ENCODE results near the gene LIF. TPM values are rescaled to one million over a fixed set of nuclear protein-coding genes. Genes with fewer than 3 reads are reported as not detected.
A peak's percentile ranks its signal among the peaks of the same experiment; 100 is the strongest.

LIF gene
- total RNA-seq, 1 donor from 2014 or later: not detected

- intact Hi-C loops (cut with DNase I): no loop called here
- DNase-seq (ENCODE audit: low spot score in 2 of 2): no peak
- TF ChIP-seq, protein P1, sequence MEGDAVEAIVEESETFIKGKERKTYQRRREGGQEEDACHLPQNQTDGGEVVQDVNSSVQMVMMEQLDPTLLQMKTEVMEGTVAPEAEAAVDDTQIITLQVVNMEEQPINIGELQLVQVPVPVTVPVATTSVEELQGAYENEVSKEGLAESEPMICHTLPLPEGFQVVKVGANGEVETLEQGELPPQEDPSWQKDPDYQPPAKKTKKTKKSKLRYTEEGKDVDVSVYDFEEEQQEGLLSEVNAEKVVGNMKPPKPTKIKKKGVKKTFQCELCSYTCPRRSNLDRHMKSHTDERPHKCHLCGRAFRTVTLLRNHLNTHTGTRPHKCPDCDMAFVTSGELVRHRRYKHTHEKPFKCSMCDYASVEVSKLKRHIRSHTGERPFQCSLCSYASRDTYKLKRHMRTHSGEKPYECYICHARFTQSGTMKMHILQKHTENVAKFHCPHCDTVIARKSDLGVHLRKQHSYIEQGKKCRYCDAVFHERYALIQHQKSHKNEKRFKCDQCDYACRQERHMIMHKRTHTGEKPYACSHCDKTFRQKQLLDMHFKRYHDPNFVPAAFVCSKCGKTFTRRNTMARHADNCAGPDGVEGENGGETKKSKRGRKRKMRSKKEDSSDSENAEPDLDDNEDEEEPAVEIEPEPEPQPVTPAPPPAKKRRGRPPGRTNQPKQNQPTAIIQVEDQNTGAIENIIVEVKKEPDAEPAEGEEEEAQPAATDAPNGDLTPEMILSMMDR (IDR thresholded peaks at IDR 0.05): no peak
- H3K27ac ChIP-seq: no peak overlapping the region
- no peaks in the 10 kb centered on the region for H3K9me3 ChIP-seq
- H3K4me3 ChIP-seq: no peak overlapping the region
- H3K27me3 ChIP-seq: peaks cover 3% of the 10 kb centered on the region
- no peaks in the 10 kb centered on the region for H3K36me3 ChIP-seq
- peaks cover 0 to 12% of the 10 kb centered on the region in 2 donors for H3K4me1 ChIP-seq
Measured at GRCh38 chr22:30248484-30248883, 1.9 kb upstream of the LIF start.

GRCh38 chr22:30247974-30248373 lies 1.4 kb upstream of the LIF start:
- no peak for DNase-seq (ENCODE audit: low spot score in 2 of 2)
- Histone ChIP-seq H3K27me3 (peaks cover 3% of the 10 kb centered on the region), H3K9me3 (no peaks in the 10 kb centered on the region), H3K36me3 (no peaks in the 10 kb centered on the region), H3K27ac (no peak overlapping the region), H3K4me3 (no peak overlapping the region), H3K4me1 (peaks cover 0 to 9% of the 10 kb centered on the region in 2 donors)
- intact Hi-C loops (cut with DNase I): no loop called here
- TF ChIP-seq, protein P1 (IDR thresholded peaks at IDR 0.05): no peak

DNA sequence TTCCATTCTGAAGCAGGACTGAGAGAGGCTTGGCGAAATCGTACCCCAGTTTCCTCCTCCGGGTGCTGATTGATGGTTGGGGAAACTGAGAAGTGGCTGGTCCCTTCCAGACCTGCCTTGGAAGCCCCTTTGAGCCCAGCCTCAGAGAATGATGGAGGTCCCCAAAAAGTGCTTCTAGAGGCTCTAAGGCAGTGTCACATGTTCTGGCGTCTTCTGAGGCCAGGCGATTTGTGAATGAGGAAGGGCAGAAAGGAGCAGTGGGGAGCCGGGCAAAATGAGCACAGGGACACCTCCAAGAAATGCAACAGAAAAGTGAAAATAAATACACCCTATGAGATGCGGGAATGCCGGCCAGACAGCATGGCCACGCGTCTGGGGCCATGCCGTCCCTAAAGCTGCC lies 1.0 kb upstream of the LIF start:
- H3K4me1 ChIP-seq: peaks cover 0 to 7% of the 10 kb centered on the region in 2 donors

DNA sequence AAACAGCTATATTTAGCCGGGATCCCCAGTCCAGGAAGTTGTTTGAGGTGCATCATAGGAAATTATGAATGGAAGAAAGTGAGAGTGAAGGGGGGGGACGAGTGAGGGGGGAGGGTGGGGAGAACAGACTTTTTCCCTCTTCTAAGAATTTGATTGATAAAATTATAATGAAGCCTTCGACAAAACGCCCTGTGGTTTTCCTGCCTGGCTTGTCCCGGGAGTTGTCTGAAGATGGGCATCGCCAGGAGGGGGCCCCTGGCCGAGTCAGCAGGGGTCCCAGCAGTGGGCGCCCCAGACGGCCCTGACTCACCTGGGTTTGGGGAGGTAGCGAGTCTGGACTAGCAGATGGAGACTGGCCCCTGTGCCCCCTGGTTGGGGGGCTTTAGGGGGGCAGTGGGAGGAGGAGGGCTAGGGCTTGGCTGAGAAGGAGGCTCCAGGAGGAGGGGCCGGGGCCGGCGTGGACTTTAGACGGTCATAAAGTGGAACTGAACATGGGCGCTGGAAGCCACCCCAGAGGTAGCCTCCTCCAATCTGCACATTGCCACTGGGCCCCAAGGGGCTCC lies 336 bp upstream of the LIF start:
- no peak overlapping the region for H3K27ac ChIP-seq
- TF ChIP-seq, protein P1 (IDR thresholded peaks at IDR 0.05): no peak
- peaks cover 3% of the 10 kb centered on the region for H3K27me3 ChIP-seq
- DNase-seq (ENCODE audit: low spot score in 2 of 2): no peak
- H3K9me3 ChIP-seq: no peaks in the 10 kb centered on the region
- H3K36me3 ChIP-seq: no peaks in the 10 kb centered on the region
- H3K4me1 ChIP-seq: peaks cover 0 to 7% of the 10 kb centered on the region in 2 donors
- peak overlapping the region; percentile 58 to 71 for H3K4me3 ChIP-seq
- intact Hi-C loops (cut with DNase I): no loop called here

More for the DNA sequence above, 1.0 kb upstream of the LIF start:
- TF ChIP-seq, protein P1 (IDR thresholded peaks at IDR 0.05): no peak
- Histone ChIP-seq H3K36me3 (no peaks in the 10 kb centered on the region), H3K27ac (no peak overlapping the region), H3K27me3 (peaks cover 3% of the 10 kb centered on the region), H3K9me3 (no peaks in the 10 kb centered on the region), H3K4me3 (no peak overlapping the region)
- DNase-seq (ENCODE audit: low spot score in 2 of 2): no peak
- intact Hi-C loops (cut with DNase I): no loop called here

- Histone ChIP-seq H3K27ac (no peak overlapping the region), H3K27me3 (peaks cover 3% of the 10 kb centered on the region), H3K36me3 (no peaks in the 10 kb centered on the region), H3K4me3 (peak overlapping the region; percentile 58 to 71), H3K9me3 (no peaks in the 10 kb centered on the region), H3K4me1 (peaks cover 0 to 5% of the 10 kb centered on the region in 2 donors)
- TF ChIP-seq, protein P1 (IDR thresholded peaks at IDR 0.05): no peak
- intact Hi-C loops (cut with DNase I): no loop called here
- no peak for DNase-seq (ENCODE audit: low spot score in 2 of 2)
Measured at GRCh38 chr22:30245181-30245984, 1.2 kb downstream of the LIF start.

Data from ascending aorta (tissue), 2 donors.